IPS-18c (cell line): ENCODE measurements around the gene FBXO10.

Experiments used
- H3K4me3 ChIP-seq: 2 replicates; pipeline ENCODE4 v1.7.0; 2013; ENCODE audit warnings: low read depth, mild to moderate bottlenecking, low read length, moderate library complexity; ENCODE audit not compliant: insufficient read depth
- H3K9me3 ChIP-seq: one replicate; pipeline ENCODE4 v1.6.1; 2013; ENCODE audit warnings: mild to moderate bottlenecking, low read length, moderate library complexity; ENCODE audit not compliant: control insufficient read depth, insufficient read depth

FBXO10 gene

DNA sequence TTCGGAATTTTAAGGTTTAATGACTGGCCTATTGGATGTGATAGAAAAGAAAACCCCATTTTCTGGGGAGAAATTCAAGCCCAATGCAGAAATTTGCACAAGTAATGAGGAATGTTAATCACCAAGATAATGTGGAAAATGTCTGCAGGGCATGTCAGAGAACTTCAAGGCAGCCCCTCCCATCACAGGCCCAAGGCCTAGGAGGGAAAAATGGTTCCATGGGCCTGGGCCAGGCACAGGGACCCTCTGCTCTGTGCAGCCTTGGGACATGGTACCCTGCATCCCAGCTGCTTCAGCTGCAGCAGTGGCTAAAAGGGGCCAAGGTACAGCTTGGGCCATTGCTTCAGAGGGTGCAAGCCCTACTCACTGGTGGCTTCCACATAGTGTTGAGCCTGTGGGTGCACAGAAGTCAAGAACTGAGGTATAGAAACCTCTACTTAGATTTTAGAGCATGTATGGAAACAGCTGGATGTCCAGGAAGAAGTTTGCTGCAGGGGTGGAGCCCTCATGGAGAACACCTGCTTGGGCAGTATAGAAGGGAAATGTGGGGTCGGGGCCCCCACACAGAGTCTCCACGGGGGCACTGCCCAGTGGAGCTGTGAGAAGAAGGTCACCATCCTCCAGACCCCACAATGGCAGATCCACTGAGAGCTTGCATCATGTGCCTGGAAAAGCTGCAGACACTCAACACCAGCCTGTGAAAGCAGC lies 12.2 kb downstream of the FBXO10 start:
- H3K9me3 ChIP-seq: peaks cover 8% of the 10 kb centered on the region
- no peak overlapping the region; the same call in 1 of the 2 replicates for H3K4me3 ChIP-seq

DNA sequence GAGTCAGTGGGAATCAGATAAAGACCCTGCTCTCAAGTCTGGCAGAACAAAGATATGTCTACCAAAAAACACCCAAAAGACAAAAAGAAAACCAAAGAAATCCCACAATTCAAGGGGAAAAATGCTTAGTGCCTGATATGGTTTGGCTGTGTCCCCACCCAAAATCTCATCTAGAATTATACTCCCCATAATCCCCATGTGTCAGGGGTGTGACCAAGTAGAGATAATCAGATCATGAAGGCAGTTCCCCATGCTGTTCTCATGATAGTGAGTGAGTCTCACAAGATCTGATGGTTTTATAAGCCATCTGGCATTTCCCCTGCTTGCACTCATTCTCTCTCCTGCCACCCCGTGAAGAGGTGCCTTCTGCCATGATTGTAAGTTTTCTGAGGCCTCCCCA lies 13.4 kb downstream of the FBXO10 start:
- no peak overlapping the region for H3K4me3 ChIP-seq
- peaks cover 8% of the 10 kb centered on the region for H3K9me3 ChIP-seq

DNA sequence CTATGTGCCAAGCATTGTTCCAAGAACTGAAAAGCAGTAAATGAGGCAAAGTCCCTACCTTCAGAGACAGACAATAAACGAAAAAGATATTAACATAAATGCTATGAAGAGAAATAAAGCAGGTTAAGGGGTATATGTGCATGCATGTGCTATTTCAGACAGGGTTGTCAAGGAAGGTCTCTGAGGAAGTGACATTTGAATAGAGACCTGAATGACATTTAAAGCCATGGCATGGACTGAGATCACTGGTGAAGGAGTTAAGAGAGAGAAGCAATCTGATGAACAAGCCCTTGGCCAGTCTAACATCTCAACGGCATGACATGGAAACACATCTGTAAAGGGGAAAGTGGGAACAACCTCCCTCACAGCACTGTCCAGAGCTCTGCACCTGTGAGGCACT lies 14.5 kb downstream of the FBXO10 start:
- H3K4me3 ChIP-seq: no peak overlapping the region

DNA sequence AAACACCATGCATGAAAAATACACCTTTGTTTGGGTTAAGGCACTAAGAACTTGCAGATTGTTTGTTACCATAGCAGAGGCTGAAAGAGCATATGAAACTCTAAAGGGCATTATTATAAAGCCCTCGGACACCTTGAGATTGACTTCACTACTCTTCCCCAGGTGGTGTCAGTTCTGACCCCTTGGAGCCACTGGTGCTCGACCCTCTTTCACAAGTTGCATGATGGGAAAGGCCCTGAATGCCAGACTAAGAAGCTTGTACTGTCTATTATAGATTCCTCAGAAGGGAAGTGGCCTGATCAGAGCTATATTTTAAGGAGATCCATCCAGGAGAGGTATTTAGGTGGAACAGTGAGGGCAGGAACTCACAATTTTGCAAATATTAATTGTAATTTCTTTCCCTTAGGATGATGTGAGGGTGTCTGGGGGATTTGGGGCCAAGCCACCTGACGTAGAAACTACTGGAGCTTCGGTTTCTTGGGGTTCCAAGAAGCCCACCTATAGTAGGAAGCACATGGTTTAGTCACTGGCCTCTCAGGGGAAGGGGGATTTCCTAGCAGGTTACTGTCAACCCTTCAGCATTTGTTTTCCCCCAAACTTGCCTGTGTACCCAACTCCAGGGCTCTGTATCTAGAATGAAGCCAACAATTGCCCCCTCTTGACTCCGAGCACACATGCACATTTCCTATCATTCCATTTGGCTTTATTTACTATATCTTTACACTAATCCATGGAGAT lies 16.2 kb downstream of the FBXO10 start:
- Histone ChIP-seq H3K4me3 (no peak overlapping the region), H3K9me3 (peaks cover 8% of the 10 kb centered on the region)

More for the DNA sequence above, 14.5 kb downstream of the FBXO10 start:
- peaks cover 8% of the 10 kb centered on the region for H3K9me3 ChIP-seq

DNA sequence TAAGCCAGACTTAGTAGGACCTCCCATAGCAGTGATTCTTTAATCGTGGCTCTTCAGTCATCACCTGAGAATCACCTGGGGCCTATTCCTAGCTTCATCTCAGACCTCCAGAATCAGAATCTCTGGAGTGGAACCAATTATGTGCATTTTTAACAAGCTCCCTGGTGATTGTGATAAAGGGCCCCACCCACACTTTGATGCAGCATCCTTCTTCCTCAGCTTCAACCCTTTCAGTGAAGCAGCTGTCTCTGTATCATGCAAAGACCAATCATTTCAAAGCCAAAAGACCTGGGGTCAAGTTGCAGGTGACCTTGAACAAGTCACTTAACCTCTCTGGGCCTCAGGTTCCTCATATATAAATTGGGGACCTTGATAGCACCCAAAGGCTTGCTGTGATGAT lies 17.1 kb downstream of the FBXO10 start:
- H3K9me3 ChIP-seq: peaks cover 4% of the 10 kb centered on the region

DNA sequence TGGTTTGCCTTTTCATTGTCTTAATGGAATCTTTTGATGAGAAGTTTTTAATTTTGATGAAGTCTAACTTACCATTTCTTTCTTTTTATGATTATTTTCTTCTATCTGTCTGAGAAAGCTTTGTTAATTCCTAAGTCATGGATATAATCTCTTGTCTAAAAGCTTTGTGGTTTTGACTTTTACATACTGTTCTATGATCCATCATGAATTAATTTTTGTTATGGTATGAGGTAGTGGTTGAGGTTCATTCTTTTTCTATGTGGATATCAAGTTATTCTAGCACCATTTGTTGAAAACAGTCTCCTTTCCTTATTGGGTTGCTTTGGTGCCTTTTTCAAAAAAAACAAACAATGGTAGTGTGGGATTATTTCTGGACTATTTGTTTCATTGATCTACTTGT lies 20.4 kb downstream of the FBXO10 start:
- no peaks in the 10 kb centered on the region for H3K9me3 ChIP-seq

More for the DNA sequence above, 17.1 kb downstream of the FBXO10 start:
- H3K4me3 ChIP-seq: no peak overlapping the region

DNA sequence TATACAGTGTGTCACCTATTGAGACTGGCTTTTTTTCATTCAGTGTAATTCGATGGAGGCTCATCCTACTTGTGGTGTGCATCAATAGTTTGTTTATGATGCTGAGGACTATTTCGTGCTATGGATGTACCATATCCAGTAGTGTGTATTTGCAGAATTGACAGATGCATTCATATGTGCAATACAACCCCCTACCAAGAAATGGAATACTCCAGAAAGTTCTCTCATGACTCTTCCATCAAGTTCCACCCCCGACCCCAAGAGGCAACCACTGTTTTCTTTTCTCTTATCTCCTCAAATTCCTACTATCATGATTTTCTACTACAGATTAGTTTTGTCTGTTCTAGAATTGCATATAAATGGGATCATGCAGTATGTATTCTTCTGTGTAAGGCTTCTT lies 21.9 kb downstream of the FBXO10 start:
- Histone ChIP-seq H3K9me3 (no peaks in the 10 kb centered on the region), H3K4me3 (no peak overlapping the region)

More for the DNA sequence above, 20.4 kb downstream of the FBXO10 start:
- no peak overlapping the region for H3K4me3 ChIP-seq

DNA sequence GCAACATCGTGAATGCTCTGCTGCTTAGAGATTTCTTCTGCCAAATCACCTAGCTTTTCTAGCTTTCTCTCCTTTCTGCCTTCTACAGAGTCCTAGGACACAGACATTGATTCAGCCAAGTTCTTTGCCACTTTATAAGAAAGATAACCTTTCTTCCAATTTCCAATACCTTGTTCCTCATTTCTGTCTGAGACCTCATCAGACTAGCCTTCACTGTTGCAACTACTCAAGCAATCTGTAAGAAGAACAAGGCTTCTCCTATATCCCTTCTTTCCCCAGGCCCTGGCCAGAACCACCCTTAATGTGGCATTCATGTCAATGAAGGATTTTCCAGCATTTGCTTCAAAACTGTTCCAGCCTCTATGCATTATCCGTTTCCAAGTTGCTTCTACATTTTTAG lies 24.3 kb downstream of the FBXO10 start:
- Histone ChIP-seq H3K4me3 (no peak overlapping the region), H3K9me3 (no peaks in the 10 kb centered on the region)

DNA sequence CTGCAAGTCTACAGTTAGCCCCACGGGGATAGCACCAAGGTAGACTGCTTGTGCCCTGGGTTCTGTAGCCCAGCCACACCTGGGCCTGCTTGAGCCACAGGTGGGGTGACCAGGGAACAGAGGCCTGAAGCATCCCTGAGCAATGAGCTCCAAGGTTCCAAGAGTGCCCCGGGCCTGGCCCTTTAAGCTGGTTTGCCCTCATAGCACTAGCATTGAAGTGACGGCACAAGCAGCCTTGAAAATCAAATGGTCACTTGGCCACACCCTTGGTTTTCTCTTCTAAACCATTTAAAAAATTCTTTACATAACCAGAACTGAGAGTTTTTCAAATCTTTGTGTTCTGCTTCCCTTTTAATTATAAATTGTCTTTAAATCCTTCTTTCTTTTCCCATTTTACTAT lies 24.7 kb downstream of the FBXO10 start:
- Histone ChIP-seq H3K9me3 (no peaks in the 10 kb centered on the region), H3K4me3 (no peak overlapping the region)

DNA sequence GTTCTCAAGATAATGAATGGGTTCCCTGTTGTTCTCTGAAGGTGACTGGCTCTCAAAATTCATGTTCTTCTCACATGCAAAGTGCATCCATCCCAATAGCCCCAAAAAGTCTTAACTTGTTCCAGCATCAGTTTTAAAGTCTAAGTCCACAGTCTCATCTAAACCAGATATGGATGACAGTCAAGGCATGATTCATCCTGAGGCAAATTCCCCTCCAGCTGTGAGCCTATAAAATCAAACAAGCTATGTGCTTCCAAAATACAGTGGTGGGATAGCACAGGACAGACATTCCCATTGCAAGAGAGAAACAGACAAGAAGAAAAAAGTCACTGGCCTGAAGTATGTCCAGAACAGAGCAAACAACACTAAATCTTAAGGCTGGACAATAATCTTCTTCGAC lies 25.4 kb downstream of the FBXO10 start:
- no peak overlapping the region for H3K4me3 ChIP-seq
- no peaks in the 10 kb centered on the region for H3K9me3 ChIP-seq

DNA sequence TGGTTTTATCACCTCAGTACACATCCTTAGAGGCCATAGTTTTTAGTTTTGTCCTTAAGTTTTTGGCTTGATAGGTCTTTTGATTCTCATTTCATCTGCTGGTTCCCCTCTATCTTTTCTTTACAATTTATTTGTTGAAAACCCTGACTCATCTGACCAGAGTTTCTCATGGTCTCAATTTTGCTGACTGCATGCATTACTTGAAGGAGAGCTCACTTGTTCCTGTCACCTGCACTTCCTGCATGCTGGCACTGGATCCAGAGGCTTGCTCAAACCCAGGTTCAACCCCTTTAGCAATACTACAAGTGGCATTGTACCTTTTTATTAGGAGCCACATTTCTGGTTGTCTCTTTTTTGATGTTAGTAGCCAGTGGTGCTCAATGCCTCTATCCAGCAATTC lies 26.7 kb downstream of the FBXO10 start:
- Histone ChIP-seq H3K9me3 (no peaks in the 10 kb centered on the region), H3K4me3 (no peak overlapping the region)

DNA sequence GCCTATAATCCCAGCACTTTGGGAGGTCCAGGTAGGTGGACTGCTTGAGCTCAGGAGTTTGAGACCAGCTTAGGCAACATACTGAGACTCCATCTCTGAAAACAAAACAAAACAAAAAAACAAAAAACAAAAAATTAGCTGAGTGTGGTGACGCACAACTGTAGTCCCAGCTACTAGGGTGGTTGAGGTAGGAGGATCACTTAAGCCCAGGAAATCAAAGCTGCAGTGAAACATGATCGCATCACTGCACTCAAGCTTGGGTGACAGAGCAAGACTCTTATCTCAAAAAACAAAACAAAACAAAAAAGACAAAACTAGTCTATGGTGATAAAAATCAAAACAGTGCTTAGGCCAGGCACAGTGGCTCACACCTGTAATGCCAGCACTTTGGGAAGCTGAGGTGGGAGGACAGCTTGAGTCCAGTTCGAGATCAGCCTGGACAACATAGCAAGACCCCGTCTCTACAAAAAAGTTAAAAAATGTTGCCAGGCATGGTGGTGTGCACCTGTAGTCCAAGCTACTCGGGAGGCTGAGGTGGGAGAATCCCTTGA lies 28.8 kb downstream of the FBXO10 start:
- Histone ChIP-seq H3K4me3 (no peak overlapping the region), H3K9me3 (no peaks in the 10 kb centered on the region)

DNA sequence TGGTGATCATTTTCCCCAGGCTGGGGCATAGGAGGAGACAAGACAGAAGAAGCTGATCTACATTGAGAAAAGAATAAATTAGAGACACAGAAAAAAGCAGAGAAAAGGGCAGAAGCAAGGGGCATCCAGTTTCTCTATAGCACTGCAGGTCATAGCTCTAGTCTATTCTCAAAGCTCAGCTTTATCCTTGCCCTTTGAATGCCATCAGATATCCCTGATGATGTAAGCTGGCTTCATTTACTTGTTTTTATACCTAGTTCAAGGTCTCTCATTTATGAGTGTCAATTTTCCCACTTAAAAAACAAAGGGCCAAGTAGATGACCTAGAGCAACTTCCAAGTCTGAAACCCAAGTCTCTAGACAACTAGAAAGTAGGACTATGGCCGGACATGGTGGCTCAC lies 32.7 kb downstream of the FBXO10 start:
- H3K9me3 ChIP-seq: no peaks in the 10 kb centered on the region

DNA sequence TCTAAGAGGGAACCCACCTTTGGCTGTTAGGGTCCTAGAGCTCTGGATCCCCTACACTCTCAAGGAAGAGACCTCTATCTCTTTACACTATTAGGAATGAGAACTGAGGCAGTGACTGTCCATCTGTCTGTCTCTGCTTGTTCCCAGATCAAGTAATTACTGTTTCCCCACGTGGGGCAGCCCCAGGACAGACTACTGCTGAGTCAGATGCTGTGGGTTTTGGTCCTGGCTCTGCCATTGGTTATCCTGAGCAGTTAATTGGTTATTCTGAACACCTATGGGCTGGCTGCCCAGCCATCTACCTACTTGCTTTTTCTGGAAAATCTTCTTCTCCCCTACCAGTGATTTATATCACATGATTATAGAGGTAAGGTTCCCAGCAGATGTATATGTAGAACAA lies 33.3 kb downstream of the FBXO10 start:
- Histone ChIP-seq H3K9me3 (no peaks in the 10 kb centered on the region), H3K4me3 (no peak overlapping the region)

More for the DNA sequence above, 32.7 kb downstream of the FBXO10 start:
- H3K4me3 ChIP-seq: no peak overlapping the region

DNA sequence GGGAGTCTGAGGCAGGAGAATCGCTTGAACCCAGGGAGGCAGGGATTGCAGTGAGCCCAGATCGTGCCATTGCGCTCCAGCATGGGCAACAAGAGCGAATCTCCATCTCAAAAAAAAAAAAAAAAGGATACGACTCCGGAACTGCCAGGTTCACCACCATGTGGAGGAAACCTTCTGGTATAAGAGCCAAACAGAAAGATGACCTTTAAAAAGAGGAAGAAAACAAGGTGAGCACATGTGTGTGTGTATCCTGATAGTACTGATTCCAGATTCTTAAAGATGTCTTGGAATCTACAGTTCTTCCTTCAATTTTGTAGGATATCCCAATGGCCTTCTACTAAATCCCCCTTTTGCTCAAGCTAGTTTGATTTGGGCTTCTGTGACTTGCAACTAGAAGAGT lies 33.7 kb downstream of the FBXO10 start:
- Histone ChIP-seq H3K4me3 (no peak overlapping the region), H3K9me3 (no peaks in the 10 kb centered on the region)

DNA sequence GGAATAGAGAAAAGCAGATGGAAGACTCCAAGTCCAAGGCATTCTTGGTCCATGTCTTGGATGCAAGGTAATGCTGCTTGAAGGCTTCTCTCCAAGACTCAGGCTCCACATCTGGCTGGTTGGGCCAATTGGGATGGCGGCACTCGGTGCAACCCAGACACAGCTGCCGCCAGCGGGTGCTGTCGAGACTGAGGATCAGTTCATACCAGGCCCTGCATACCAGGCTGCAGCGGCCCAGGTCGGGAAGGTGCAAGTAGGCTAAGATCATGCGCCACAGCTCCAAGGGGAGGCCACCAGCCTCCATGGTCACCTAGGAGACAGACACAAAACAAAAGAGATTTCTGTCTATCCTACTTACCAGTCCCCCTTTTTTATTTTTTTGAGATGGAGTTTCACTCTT lies 34.7 kb downstream of the FBXO10 start:
- H3K9me3 ChIP-seq: no peaks in the 10 kb centered on the region
- no peak overlapping the region for H3K4me3 ChIP-seq

DNA sequence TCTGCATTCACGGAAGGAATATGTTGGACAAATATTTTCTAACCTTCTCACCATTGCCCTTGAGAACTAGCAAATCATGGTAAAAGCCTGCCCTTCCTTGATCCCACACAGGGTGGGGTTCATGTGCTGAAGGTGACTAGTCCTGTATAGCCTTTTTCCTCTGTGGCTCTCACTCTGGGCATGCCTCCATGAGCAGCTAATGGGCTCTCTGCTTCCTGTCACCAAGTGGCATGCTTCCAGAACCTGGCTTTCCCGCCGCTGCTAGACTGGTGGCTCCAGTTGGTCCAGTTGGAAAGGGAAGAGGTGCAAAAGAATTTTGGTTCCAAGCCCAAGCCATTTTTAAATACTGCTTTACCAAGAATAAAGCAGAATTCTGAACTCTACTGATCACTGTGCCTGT lies 35.5 kb downstream of the FBXO10 start:
- Histone ChIP-seq H3K4me3 (no peak overlapping the region), H3K9me3 (no peaks in the 10 kb centered on the region)

DNA sequence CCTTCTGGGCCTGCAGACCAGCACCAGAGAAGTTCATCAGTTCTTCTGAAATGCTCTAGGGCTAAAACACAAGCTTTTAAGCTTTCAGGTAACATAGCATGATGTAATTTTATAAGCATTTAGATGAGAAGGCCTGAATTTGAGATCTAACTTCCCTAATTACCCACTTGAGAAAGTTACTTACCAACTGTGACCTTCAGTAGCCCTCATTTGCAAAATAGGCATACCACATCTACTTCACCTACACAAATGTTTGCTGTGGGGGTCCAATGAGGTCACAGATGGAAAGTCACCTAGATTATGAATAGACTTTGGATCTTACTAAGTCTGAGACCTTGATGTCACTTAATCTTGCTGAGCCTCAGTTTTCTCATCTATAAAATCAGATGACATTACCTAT lies 36.5 kb downstream of the FBXO10 start:
- H3K4me3 ChIP-seq: no peak overlapping the region
- H3K9me3 ChIP-seq: no peaks in the 10 kb centered on the region
